Pulmonary artery endothelial cell (primary cell): ENCODE measurements around the gene RNF157. TPM values are rescaled to one million over a fixed set of nuclear protein-coding genes. Genes with fewer than 3 reads are reported as not detected.

Source experiments
- DNase-seq: peaks from one replicate; pipeline ENCODE4 v3.0.0-alpha.2; 2011; ENCODE audit warnings: low read depth, low spot score
- total RNA-seq: library from RNA; depleted of rRNA; stranded (reverse); fragments of >200 nt; gene quantifications from 2 replicates; pipeline ENCODE4 v1.2.3, GENCODE V29; 2014

Gene RNF157
- total RNA-seq, 1 donor from 2014 or later: 0.26 TPM

- no peak for DNase-seq
Measured at GRCh38 chr17:76123749-76124581, 116.3 kb downstream of the RNF157 start.

- no peak for DNase-seq
Measured at GRCh38 chr17:76123191-76123499, 117.1 kb downstream of the RNF157 start.

- DNase-seq: no peak
Measured at GRCh38 chr17:76122431-76123190, 117.7 kb downstream of the RNF157 start.

GRCh38 chr17:76121932-76122430 lies 118.3 kb downstream of the RNF157 start:
- DNase-seq: no peak

- no peak for DNase-seq
Measured at GRCh38 chr17:76120658-76121008, 119.7 kb downstream of the RNF157 start.

- DNase-seq: no peak
Measured at GRCh38 chr17:76119409-76120371, 120.6 kb downstream of the RNF157 start.

- DNase-seq: no peak
Measured at GRCh38 chr17:76115138-76115754, 125.0 kb downstream of the RNF157 start.

- DNase-seq: no peak
Measured at GRCh38 chr17:76111956-76112355, 128.3 kb downstream of the RNF157 start.

- DNase-seq: no peak
Measured at GRCh38 chr17:76107509-76107908, 132.8 kb downstream of the RNF157 start.

GRCh38 chr17:76106703-76107102 lies 133.6 kb downstream of the RNF157 start:
- no peak for DNase-seq

- no peak for DNase-seq
Measured at GRCh38 chr17:76104896-76105231, 135.4 kb downstream of the RNF157 start.

- DNase-seq: no peak
Measured at GRCh38 chr17:76104140-76104895, 136.0 kb downstream of the RNF157 start.

GRCh38 chr17:76103274-76104139 lies 136.8 kb downstream of the RNF157 start, which contains the start of gene EXOC7:
EXOC7 (minus strand) TSS chr17:76103787; CDS start chr17:76103692, 95 bp downstream.
- peak; percentile 46 for DNase-seq

- no peak for DNase-seq
Measured at GRCh38 chr17:76102944-76103273, 137.4 kb downstream of the RNF157 start.

- no peak for DNase-seq
Measured at GRCh38 chr17:76097716-76098295, 142.5 kb downstream of the RNF157 start.

- DNase-seq: no peak
Measured at GRCh38 chr17:76095943-76096342, 144.3 kb downstream of the RNF157 start.

- DNase-seq: no peak
Measured at GRCh38 chr17:76094046-76094445, 146.2 kb downstream of the RNF157 start.

GRCh38 chr17:76092526-76093413 lies 147.5 kb downstream of the RNF157 start:
- DNase-seq: no peak
